GM18505 (cell line): ENCODE data around the gene CABLES1.

Source experiments
- ATAC-seq: cut with Tn5 transposase; IDR thresholded peaks from one replicate; pipeline ENCODE4 v1.9.1; 2021; ENCODE audit not compliant: unreplicated experiment
- POLR2A ChIP-seq: IDR thresholded peaks from 4 replicates; pipeline ENCODE4 v1.6.1; 2011; ENCODE audit warnings: borderline replicate concordance; ENCODE audit not compliant: insufficient read depth, insufficient read length; ENCODE audit errors: extremely low read depth

The CABLES1 gene

DNA sequence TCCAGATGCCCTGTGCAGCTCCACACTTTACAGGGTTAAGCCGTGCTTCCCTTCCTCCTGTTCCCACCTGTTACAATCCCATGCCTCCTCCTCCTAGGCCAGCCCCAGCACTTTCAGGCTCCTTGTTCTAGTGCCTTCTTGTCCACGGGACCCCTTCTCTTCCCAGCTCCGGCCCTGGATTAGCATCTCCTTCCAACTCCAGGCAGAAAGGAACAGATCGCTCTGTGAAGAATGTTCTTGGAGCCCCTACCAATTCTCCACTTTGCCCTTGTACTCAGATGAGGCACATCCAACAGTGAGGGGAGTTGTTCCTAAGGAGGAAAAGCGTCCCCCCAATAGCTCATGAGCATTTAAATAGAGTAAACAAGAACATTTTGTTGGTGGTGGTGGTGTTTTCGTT lies 72.7 kb downstream of the CABLES1 start:
- TF ChIP-seq POLR2A: no peak
- ATAC-seq: no peak

- ATAC-seq: no peak
- no peak for TF ChIP-seq POLR2A
These were observed 73.3 kb downstream of the CABLES1 start for GRCh38 chr18:23208600-23208999.

- ATAC-seq: no peak
These were observed 73.7 kb downstream of the CABLES1 start for GRCh38 chr18:23209031-23209430.

DNA sequence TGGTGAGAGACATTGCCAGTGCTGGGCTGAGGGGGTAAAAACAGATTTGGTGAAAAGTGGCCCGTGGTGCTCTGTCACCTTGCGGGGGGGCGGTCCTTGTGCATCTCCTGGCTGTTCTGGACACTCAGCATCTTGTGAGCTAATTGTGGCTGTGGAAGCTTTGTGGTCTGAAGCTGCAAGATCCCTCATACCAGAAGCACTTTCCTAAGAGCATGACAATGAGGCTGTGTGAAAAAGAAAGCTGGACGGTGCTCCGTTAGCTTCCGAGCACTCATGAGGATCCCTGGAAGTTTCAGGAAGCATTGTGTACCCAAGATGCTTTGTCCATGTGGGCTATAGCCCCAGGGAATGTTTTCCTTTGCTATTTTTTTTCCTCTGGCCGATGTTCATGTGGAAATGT lies 74.5 kb downstream of the CABLES1 start:
- no peak for TF ChIP-seq POLR2A
- ATAC-seq: no peak

More at GRCh38 chr18:23209031-23209430, 73.7 kb downstream of the CABLES1 start:
- TF ChIP-seq POLR2A: no peak

- ATAC-seq: no peak
- no peak for TF ChIP-seq POLR2A
These were observed 75.2 kb downstream of the CABLES1 start for GRCh38 chr18:23210526-23210925.

DNA sequence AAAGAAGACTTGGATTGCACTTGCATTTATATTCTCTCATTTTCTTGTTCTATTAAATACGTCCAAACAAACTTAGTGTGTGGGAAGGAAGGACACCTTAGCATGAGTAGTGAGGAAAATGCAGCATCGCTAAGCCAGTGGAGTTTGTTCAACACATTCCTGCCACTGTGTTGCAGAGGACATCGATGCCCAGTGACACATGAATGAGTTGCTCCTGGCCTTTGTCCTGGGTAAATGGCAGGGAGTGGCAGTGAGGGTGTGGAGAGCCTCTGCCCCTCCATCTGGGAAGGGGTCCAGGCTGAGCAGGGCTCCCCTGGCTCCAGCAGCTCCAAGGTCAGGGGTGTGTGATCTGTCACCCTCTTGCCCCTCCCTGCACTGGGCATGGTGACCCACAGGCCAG lies 75.9 kb downstream of the CABLES1 start:
- no peak for TF ChIP-seq POLR2A
- no peak for ATAC-seq

DNA sequence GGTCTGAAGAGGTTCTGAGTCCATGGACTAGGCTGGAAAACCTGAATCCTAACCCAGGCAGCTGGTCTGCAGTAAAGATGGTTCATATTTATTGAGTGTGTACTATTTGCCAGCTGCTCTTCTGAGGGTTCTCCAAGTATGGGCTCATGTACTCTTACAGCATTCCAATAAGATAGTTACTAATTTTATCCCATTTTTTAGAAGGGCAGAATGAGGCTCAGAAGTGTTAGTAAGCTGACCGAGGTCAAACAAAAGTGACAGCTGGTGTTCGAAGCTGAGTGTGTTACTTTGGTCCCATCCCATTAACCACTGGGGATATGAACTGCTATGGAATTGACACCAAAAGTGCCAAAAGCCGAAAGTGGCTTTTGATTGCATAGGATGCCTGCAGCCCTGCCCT lies 76.9 kb downstream of the CABLES1 start:
- no peak for TF ChIP-seq POLR2A
- ATAC-seq: no peak

DNA sequence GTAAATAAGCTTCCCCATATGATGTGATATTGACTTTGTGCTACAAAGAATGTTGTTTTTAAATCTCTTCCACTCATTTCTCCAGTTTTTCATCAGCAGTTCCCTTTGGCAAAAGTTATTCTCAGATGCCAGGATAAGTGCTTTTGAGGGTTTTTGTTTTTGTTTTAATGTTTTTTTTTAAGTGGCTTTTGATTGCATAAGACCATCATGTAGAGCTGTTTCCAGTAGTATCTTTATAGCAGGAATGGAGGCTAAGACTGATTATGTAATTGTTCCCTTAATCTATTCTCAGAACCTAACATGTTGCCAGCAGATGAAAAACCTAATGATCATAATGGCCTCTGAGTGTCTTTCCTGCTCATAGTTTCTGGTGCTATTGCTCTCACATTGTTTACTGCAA lies 77.9 kb downstream of the CABLES1 start:
- no peak for TF ChIP-seq POLR2A
- no peak for ATAC-seq

DNA sequence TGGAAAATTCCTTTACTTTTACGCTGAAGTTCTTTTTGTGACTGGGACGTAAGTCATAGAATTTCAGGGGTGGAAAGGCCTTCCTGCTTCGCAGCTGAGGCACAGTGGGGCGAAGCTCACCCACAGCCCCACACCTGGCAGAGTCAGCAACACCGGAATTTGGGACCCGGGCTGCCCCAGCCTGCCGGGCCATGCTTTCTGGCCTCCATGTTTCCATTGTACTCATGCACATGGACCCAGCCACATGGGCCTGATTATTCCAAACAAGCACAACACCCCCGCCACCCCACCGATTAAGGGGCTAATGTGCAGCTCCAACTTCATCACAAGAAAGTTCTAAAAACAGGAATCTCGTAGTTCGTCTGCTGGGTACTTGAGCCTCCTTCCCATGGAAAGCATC lies 82.5 kb downstream of the CABLES1 start:
- no peak for TF ChIP-seq POLR2A
- ATAC-seq: no peak

DNA sequence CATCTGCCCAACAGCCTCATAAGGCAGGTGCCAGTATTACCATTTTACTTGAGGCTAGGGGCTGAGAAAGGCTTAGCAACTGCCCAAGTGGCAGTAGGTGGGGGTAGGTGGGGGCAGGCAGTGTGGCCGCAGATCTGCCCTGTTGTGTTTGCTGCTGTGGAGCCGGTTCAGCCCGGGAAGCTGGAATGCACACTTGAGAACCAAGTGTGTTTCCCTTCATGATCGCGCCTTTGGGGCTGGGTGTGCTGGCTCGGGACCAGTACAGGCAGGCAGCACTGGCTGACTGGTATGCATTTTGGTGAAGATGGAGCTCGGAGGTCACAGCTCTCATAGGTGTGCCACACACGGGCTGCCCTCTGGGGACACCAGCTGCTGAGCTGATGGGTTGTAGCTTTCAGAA lies 85.1 kb downstream of the CABLES1 start:
- TF ChIP-seq POLR2A: no peak
- no peak for ATAC-seq

DNA sequence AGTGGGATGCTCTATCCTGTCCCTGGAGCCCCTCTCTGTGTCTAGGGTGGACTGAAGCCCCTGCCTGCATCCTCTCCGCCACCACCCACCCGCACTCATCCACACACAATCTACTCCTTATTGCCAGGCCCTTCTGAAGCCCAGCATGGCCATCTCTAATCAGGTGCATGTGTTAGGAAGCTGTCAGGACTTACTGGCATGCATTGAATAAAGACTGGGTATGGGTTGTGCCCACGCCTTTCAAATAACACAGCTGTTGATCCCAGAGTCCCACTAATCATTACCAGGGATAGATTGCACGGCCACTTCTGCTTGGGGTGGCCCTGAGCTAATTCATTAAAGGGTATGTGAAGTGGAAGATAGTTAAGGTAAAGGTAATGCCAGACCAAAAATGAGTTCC lies 88.4 kb downstream of the CABLES1 start:
- no peak for ATAC-seq
- TF ChIP-seq POLR2A: no peak

DNA sequence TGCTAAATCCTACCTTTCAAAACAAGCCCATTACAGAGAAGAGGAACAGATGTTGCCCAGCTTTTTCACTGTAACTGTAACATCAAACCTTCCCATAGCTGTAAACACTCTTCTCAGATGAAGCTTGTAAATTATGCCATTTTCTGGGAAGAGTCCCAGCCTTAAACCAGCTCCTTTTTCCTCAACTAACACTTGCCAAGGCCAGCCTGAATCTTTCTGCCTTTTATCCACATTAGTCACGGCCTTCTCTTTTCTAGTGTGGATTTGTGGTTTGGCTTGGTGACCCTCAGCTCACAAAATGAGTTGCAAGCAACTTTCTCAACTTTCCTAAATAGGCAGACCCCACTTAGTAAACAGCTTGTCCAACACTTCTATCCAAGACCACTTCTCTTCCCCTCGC lies 90.2 kb downstream of the CABLES1 start:
- no peak for ATAC-seq
- TF ChIP-seq POLR2A: no peak

- ATAC-seq: no peak
- no peak for TF ChIP-seq POLR2A
These were observed 91.1 kb downstream of the CABLES1 start for GRCh38 chr18:23226391-23226790.

DNA sequence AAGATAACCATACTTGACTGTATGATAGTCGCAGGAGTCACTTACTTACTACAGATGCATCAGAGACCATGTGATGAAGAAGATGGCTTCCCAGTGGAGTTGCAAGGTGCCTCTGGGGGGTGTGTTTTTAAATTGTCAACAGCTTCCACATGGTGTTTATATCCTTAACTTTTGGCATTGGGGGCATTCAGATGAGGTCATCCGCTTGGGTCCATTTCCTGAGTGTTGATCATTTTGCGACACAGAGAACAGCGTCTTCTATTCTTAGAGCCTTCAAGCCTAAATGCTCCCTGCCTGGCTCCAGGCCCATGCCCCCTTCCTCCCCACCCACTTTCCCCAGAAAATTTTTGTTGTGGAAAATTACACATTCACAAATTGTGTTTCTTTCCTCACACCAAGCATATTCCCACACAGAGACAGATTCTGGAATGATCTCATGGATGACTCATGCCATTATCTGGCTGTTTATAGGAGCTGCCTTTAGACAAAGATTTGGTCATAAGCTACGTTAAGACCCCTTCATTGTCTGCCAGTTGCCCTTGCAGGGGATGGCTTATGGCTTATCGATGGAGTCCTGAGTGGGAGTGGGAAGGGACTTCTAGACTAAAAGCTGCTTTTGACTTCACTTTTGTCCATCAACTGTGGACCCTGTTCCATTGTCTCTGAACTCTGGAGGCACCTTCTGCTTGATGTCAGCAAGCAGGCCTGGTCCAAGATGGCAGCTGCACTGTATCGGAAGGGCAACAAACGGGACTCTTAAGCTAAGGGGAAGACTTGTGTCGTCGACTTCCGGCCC lies 91.8 kb downstream of the CABLES1 start:
- no peak for TF ChIP-seq POLR2A
- ATAC-seq: no peak

GRCh38 chr18:23227726-23228070 lies 92.4 kb downstream of the CABLES1 start:
- no peak for TF ChIP-seq POLR2A
- ATAC-seq: no peak
